Activated effector memory CD4-positive, alpha-beta T cell treated with anti-CD3 and anti-CD28 coated beads, Interleukin-2, amount 50 U/mL, for 16 hours (primary cell): Measurements from ENCODE around the gene FAM98C.
"Not testable (repeated sequence)": the region's sequence is repeated elsewhere in the genome, so short reads cannot be mapped to it uniquely, and the experiment has no call there.

Experiments
- DNase-seq: peaks from one replicate; pipeline ENCODE4 v3.0.0-alpha.2; 2020

Gene FAM98C

GRCh38 chr19:38399537-38399936 lies 3.4 kb upstream of the FAM98C start:
- no peak for DNase-seq

GRCh38 chr19:38400361-38400760 lies 2.5 kb upstream of the FAM98C start:
- DNase-seq: no peak

GRCh38 chr19:38401148-38401547 lies 1.7 kb upstream of the FAM98C start:
- no peak for DNase-seq

GRCh38 chr19:38402623-38402966 lies 298 bp upstream of the FAM98C start:
- no peak for DNase-seq

GRCh38 chr19:38404858-38405257 lies 2.0 kb downstream of the FAM98C start:
- no peak for DNase-seq

GRCh38 chr19:38405276-38405675 lies 2.4 kb downstream of the FAM98C start:
- DNase-seq: no peak

- no peak for DNase-seq
These were observed 6.8 kb downstream of the FAM98C start for GRCh38 chr19:38409631-38410133.

- DNase-seq: not testable (repeated sequence)
These were observed 7.5 kb downstream of the FAM98C start for GRCh38 chr19:38410407-38410806.

GRCh38 chr19:38411041-38411712 lies 8.3 kb downstream of the FAM98C start:
- no peak for DNase-seq

GRCh38 chr19:38411898-38412297 lies 9.0 kb downstream of the FAM98C start:
- DNase-seq: not testable (repeated sequence)

- DNase-seq: no peak
These were observed 9.6 kb downstream of the FAM98C start for GRCh38 chr19:38412491-38412890.

- no peak for DNase-seq
These were observed 10.1 kb downstream of the FAM98C start for GRCh38 chr19:38412961-38413360.

GRCh38 chr19:38413416-38413815 lies 10.5 kb downstream of the FAM98C start:
- DNase-seq: no peak

- DNase-seq: no peak
These were observed 14.3 kb downstream of the FAM98C start for GRCh38 chr19:38417146-38417543.

- peak; percentile 84 for DNase-seq
These were observed 14.9 kb downstream of the FAM98C start for GRCh38 chr19:38417544-38418506.

- no peak for DNase-seq
These were observed 18.0 kb downstream of the FAM98C start for GRCh38 chr19:38420935-38421334.

- DNase-seq: no peak
These were observed 19.0 kb downstream of the FAM98C start for GRCh38 chr19:38421856-38422255.

- no peak for DNase-seq
These were observed 19.5 kb downstream of the FAM98C start for GRCh38 chr19:38422438-38422837.

- DNase-seq: no peak
These were observed 21.4 kb downstream of the FAM98C start for GRCh38 chr19:38424272-38424671.

- no peak for DNase-seq
These were observed 22.4 kb downstream of the FAM98C start for GRCh38 chr19:38425222-38425809.

- peak; percentile 83 for DNase-seq
These were observed 23.0 kb downstream of the FAM98C start, which contains the start of gene RASGRP4 for GRCh38 chr19:38425810-38426466. RASGRP4 (minus strand) TSS chr19:38426219; CDS start chr19:38426091, 128 bp downstream.

GRCh38 chr19:38427035-38427677 lies 24.3 kb downstream of the FAM98C start:
- peak; percentile 83 for DNase-seq
